ENCODE results near the gene PLA2G3.

DNA sequence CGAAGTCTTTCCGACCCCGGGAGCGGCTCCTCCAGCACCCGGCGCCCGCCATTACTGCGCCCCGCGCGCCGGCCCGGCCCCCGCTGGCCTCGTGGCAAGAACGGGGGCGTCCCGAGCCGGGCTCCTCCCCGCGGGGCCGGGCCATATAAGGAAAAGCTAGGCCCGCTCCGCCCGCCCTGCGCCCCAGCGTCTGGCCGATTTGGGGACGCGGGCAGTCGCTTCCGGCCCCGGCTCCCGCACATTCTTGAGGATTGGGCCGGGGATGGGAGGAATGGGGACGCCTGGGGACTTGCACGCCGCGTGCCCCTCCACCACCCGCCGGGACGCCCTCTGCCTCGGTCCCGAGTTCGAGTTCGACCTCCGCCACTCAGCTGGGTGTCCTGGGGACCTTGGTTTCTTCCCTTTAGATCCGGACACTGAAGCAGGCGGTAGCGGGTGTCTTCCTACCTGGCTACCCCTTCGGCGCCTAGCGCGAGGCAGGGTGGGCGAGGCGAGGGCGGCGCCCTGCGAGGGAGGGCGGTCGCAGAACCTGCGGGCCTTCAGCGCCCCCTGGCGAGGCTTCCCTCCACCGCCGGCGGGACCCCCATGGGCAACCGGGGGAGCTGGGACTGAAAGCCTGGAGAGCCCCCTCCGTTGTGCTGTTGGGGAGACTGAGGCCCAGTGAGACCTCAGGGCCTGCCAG is 55.4 kb downstream of the PLA2G3 start:
- TF ChIP-seq EP300 (IDR thresholded peaks at IDR 0.05; ENCODE audit: borderline replicate concordance) (0 out of 2 replicates have a peak, but pooled peaks have one; percentile 27), CEBPB (IDR thresholded peaks at IDR 0.05) (no peak), ZBTB7A (IDR thresholded peaks at IDR 0.05; ENCODE audit: low read depth) (peak; percentile 99), CREB1 (IDR thresholded peaks at IDR 0.05; ENCODE audit: low read depth) (no peak), TAF1 (IDR thresholded peaks at IDR 0.05; ENCODE audit: low read depth) (peak; percentile 92), RAD21 (IDR thresholded peaks at IDR 0.05; ENCODE audit: low read depth) (peak; percentile 69), TCF12 (IDR thresholded peaks at IDR 0.05; ENCODE audit: low read depth) (peak; percentile 62; the same call in 1 of the 2 replicates), EGR1 (IDR thresholded peaks at IDR 0.05) (no peak), YY1 (IDR thresholded peaks at IDR 0.05; ENCODE audit: low read depth) (peak; percentile 89), NFIC (IDR thresholded peaks at IDR 0.05) (no peak)
- TF ChIP-seq, protein P1, sequence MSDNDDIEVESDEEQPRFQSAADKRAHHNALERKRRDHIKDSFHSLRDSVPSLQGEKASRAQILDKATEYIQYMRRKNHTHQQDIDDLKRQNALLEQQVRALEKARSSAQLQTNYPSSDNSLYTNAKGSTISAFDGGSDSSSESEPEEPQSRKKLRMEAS (IDR thresholded peaks at IDR 0.05) = peak; percentile 84
- TF ChIP-seq, protein P2, sequence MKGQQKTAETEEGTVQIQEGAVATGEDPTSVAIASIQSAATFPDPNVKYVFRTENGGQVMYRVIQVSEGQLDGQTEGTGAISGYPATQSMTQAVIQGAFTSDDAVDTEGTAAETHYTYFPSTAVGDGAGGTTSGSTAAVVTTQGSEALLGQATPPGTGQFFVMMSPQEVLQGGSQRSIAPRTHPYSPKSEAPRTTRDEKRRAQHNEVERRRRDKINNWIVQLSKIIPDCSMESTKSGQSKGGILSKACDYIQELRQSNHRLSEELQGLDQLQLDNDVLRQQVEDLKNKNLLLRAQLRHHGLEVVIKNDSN (IDR thresholded peaks at IDR 0.05) = peak; percentile 42; the same call in 1 of the 2 replicates
- TF ChIP-seq, protein P3, sequence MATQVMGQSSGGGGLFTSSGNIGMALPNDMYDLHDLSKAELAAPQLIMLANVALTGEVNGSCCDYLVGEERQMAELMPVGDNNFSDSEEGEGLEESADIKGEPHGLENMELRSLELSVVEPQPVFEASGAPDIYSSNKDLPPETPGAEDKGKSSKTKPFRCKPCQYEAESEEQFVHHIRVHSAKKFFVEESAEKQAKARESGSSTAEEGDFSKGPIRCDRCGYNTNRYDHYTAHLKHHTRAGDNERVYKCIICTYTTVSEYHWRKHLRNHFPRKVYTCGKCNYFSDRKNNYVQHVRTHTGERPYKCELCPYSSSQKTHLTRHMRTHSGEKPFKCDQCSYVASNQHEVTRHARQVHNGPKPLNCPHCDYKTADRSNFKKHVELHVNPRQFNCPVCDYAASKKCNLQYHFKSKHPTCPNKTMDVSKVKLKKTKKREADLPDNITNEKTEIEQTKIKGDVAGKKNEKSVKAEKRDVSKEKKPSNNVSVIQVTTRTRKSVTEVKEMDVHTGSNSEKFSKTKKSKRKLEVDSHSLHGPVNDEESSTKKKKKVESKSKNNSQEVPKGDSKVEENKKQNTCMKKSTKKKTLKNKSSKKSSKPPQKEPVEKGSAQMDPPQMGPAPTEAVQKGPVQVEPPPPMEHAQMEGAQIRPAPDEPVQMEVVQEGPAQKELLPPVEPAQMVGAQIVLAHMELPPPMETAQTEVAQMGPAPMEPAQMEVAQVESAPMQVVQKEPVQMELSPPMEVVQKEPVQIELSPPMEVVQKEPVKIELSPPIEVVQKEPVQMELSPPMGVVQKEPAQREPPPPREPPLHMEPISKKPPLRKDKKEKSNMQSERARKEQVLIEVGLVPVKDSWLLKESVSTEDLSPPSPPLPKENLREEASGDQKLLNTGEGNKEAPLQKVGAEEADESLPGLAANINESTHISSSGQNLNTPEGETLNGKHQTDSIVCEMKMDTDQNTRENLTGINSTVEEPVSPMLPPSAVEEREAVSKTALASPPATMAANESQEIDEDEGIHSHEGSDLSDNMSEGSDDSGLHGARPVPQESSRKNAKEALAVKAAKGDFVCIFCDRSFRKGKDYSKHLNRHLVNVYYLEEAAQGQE (IDR thresholded peaks at IDR 0.05; ENCODE audit: low read depth) = no peak
